ENCODE results near the gene MEX3D.

The MEX3D gene

GRCh38 chr19:1615156-1615765 lies 47.1 kb upstream of the MEX3D start:
- H3K9me3 ChIP-seq (ENCODE audit: low read length): no peaks in the 10 kb centered on the region
- H4K20me1 ChIP-seq (ENCODE audit: insufficient read depth, low read length): no peaks in the 10 kb centered on the region
- peaks cover 99% of the 10 kb centered on the region for H3K36me3 ChIP-seq (ENCODE audit: insufficient read depth, low read length)
- no peak overlapping the region for H3K4me3 ChIP-seq (ENCODE audit: low read depth, low read length, poor library complexity, severe bottlenecking)
- TF ChIP-seq CTCF (IDR thresholded peaks at IDR 0.05; ENCODE audit: low read length): no peak
- TF ChIP-seq EZH2 (IDR thresholded peaks at IDR 0.05; ENCODE audit: borderline replicate concordance, low read length): no peak
- peaks cover 4% of the 10 kb centered on the region; the same call in 1 of the 2 replicates for H3F3A ChIP-seq (ENCODE audit: insufficient read depth, low read length)
- H3K4me1 ChIP-seq (ENCODE audit: insufficient read depth, low read length, severe bottlenecking): peaks cover 34% of the 10 kb centered on the region
- H3K27ac ChIP-seq (ENCODE audit: low read depth, low read length, poor library complexity, severe bottlenecking): no peak overlapping the region
- no peak overlapping the region for H3K9ac ChIP-seq (ENCODE audit: low read length)
- H2AFZ ChIP-seq (ENCODE audit: low read length): no peak overlapping the region
- H3K4me2 ChIP-seq (ENCODE audit: low read length): no peak overlapping the region
- no peaks in the 10 kb centered on the region for H3K79me2 ChIP-seq (ENCODE audit: insufficient read depth, low read length)
- H3K9me2 ChIP-seq (ENCODE audit: low read depth, low read length): no peaks in the 10 kb centered on the region
- H3K27me3 ChIP-seq (ENCODE audit: insufficient read depth, low read length): no peaks in the 10 kb centered on the region

- H3K79me2 ChIP-seq (ENCODE audit: insufficient read depth, low read length): no peaks in the 10 kb centered on the region
- H3K4me2 ChIP-seq (ENCODE audit: low read length): no peak overlapping the region
These were observed 45.9 kb upstream of the MEX3D start for GRCh38 chr19:1613808-1614570.

GRCh38 chr19:1613146-1613545 lies 45.0 kb upstream of the MEX3D start:
- H3K4me1 ChIP-seq (ENCODE audit: insufficient read depth, low read length, severe bottlenecking): peaks cover 29% of the 10 kb centered on the region
- no peak overlapping the region for H3K9ac ChIP-seq (ENCODE audit: low read length)
- no peaks in the 10 kb centered on the region for H3K79me2 ChIP-seq (ENCODE audit: insufficient read depth, low read length)
- H4K20me1 ChIP-seq (ENCODE audit: insufficient read depth, low read length): no peaks in the 10 kb centered on the region
- peaks cover 17% of the 10 kb centered on the region; the same call in 1 of the 2 replicates for H3F3A ChIP-seq (ENCODE audit: insufficient read depth, low read length)
- H3K27me3 ChIP-seq (ENCODE audit: insufficient read depth, low read length): no peaks in the 10 kb centered on the region
- no peaks in the 10 kb centered on the region for H3K9me2 ChIP-seq (ENCODE audit: low read depth, low read length)
- H2AFZ ChIP-seq (ENCODE audit: low read length): no peak overlapping the region
- peaks cover 88% of the 10 kb centered on the region for H3K36me3 ChIP-seq (ENCODE audit: insufficient read depth, low read length)
- no peak overlapping the region for H3K4me3 ChIP-seq (ENCODE audit: low read depth, low read length, poor library complexity, severe bottlenecking)
- peak overlapping the region; percentile 42 for H3K27ac ChIP-seq (ENCODE audit: low read depth, low read length, poor library complexity, severe bottlenecking)
- H3K9me3 ChIP-seq (ENCODE audit: low read length): no peaks in the 10 kb centered on the region
- H3K4me2 ChIP-seq (ENCODE audit: low read length): no peak overlapping the region
- TF ChIP-seq EZH2 (IDR thresholded peaks at IDR 0.05; ENCODE audit: borderline replicate concordance, low read length): no peak
- no peak for TF ChIP-seq CTCF (IDR thresholded peaks at IDR 0.05; ENCODE audit: low read length)

More at GRCh38 chr19:1613808-1614570, 45.9 kb upstream of the MEX3D start:
- Histone ChIP-seq H3K4me1 (ENCODE audit: insufficient read depth, low read length, severe bottlenecking) (peaks cover 37% of the 10 kb centered on the region), H3K27ac (ENCODE audit: low read depth, low read length, poor library complexity, severe bottlenecking) (peak overlapping the region; percentile 42), H2AFZ (ENCODE audit: low read length) (no peak overlapping the region), H3K27me3 (ENCODE audit: insufficient read depth, low read length) (no peaks in the 10 kb centered on the region), H3K9ac (ENCODE audit: low read length) (no peak overlapping the region), H3K9me2 (ENCODE audit: low read depth, low read length) (no peaks in the 10 kb centered on the region), H3F3A (ENCODE audit: insufficient read depth, low read length) (peaks cover 11% of the 10 kb centered on the region; the same call in 1 of the 2 replicates), H3K9me3 (ENCODE audit: low read length) (no peaks in the 10 kb centered on the region), H3K36me3 (ENCODE audit: insufficient read depth, low read length) (peaks cover 97% of the 10 kb centered on the region), H3K4me3 (ENCODE audit: low read depth, low read length, poor library complexity, severe bottlenecking) (no peak overlapping the region), H4K20me1 (ENCODE audit: insufficient read depth, low read length) (no peaks in the 10 kb centered on the region)
- no peak for TF ChIP-seq CTCF (IDR thresholded peaks at IDR 0.05; ENCODE audit: low read length)
- no peak for TF ChIP-seq EZH2 (IDR thresholded peaks at IDR 0.05; ENCODE audit: borderline replicate concordance, low read length)

Data from OCI-LY1 (cell line).